LNCAP (cell line): Measurements from ENCODE around the gene CAPN15.

Experiments used
- CTCF ChIP-seq: fragments of 450-650 bp; IDR thresholded peaks from 2 replicates; pipeline ENCODE4 v1.5.1; 2017; ENCODE audit warnings: mild to moderate bottlenecking

The CAPN15 gene

GRCh38 chr16:568401-569258 is 41.1 kb downstream of the CAPN15 start:
- TF ChIP-seq CTCF = no peak

- TF ChIP-seq CTCF = no peak
These were observed 42.1 kb downstream of the CAPN15 start, which contains the start of gene PIGQ for GRCh38 chr16:569445-570254. Gene PIGQ, plus strand, starts transcription at chr16:569968. Its CDS starts 4,107 bp downstream, at chr16:574075.

GRCh38 chr16:572865-573650 is 45.5 kb downstream of the CAPN15 start:
- no peak for TF ChIP-seq CTCF

- TF ChIP-seq CTCF = no peak
These were observed 46.7 kb downstream of the CAPN15 start for GRCh38 chr16:574021-574760.

GRCh38 chr16:575354-576196 is 48.1 kb downstream of the CAPN15 start:
- TF ChIP-seq CTCF = no peak

- TF ChIP-seq CTCF = no peak
These were observed 48.8 kb downstream of the CAPN15 start for GRCh38 chr16:576197-576822.
